Cardiac fibroblast (primary cell): ENCODE data around the gene GFRA3.

Experiments used
- DNase-seq, 2 donors: peaks; one replicate each; pipeline versions ENCODE4 v3.0.0 to v3.0.0-alpha.2; 2010; ENCODE audit warnings: low read depth in 2 of 2
- H3K4me3 ChIP-seq, 2 donors: replicated peaks in 1 of 2; 1 replicate in 1 of 2; 2 replicates in 1 of 2; pipeline ENCODE4 v1.5.1; 2011; ENCODE audit warnings: low read depth in 2 of 2, low read length in 2 of 2, mild to moderate bottlenecking in 2 of 2, moderate library complexity in 1 of 2
- CTCF ChIP-seq: IDR thresholded peaks from one replicate; pipeline ENCODE4 v1.5.1; 2011; ENCODE audit warnings: low read depth, mild to moderate bottlenecking, low read length, inconsistent platforms

GFRA3 gene

DNA sequence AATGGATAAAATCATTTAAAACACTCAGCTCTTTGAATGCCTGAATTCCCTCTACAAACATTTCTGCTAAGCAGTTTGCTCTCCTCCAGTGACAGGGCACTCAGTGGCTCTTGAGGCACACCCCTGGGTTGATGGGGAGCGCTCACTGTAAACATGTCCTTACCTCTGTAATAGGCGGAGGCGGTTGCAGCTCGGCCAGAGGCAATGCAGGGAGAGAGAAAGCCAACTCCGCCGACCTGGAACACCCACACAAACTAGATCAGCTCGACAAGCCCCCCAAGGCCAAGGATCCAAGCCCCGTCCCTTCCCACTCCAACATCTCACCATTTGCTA lies 61.6 kb downstream of the GFRA3 start:
- H3K4me3 ChIP-seq, result peak overlapping the region; percentile 98 to 100
- no peak for TF ChIP-seq CTCF
- peak; percentile 7 to 22 for DNase-seq

GRCh38 chr5:138210985-138211384 lies 63.4 kb downstream of the GFRA3 start:
- no peak for DNase-seq
- no peak for TF ChIP-seq CTCF
- no peak overlapping the region for H3K4me3 ChIP-seq
